ENCODE data around the gene MAML3.
"Not testable (repeated sequence)": the region's sequence is repeated elsewhere in the genome, so short reads cannot be mapped to it uniquely, and the experiment has no call there.

Gene MAML3

GRCh38 chr4:139951021-139951420 is 203.0 kb downstream of the MAML3 start:
- H3K27ac ChIP-seq = no peak overlapping the region
- H3K4me1 ChIP-seq (ENCODE audit: control insufficient read depth in 1 of 2, insufficient read depth in 1 of 2, low read depth in 1 of 2, low read length in 1 of 2) = peaks cover 21 to 24% of the 10 kb centered on the region in 2 experiments
- no peak for TF ChIP-seq CTCF (IDR thresholded peaks at IDR 0.05)

GRCh38 chr4:139950568-139950967 is 203.4 kb downstream of the MAML3 start:
- Histone ChIP-seq H3K27me3 (no peaks in the 10 kb centered on the region), H3K4me1 (ENCODE audit: control insufficient read depth in 1 of 2, insufficient read depth in 1 of 2, low read depth in 1 of 2, low read length in 1 of 2) (peaks cover 21 to 24% of the 10 kb centered on the region in 2 experiments), H3K4me3 (ENCODE audit: low read depth in 1 of 2, low read length in 1 of 2) (no peak overlapping the region), H3K9me3 (no peaks in the 10 kb centered on the region), H3K36me3 (no peaks in the 10 kb centered on the region), H3K27ac (no peak overlapping the region)
- TF ChIP-seq CTCF (IDR thresholded peaks at IDR 0.05) = no peak

More at GRCh38 chr4:139951021-139951420, 203.0 kb downstream of the MAML3 start:
- Histone ChIP-seq H3K27me3 (no peaks in the 10 kb centered on the region), H3K9me3 (no peaks in the 10 kb centered on the region), H3K36me3 (no peaks in the 10 kb centered on the region), H3K4me3 (ENCODE audit: low read depth in 1 of 2, low read length in 1 of 2) (no peak overlapping the region)

- peaks cover 31 to 35% of the 10 kb centered on the region in 2 experiments for H3K4me1 ChIP-seq (ENCODE audit: control insufficient read depth in 1 of 2, insufficient read depth in 1 of 2, low read depth in 1 of 2, low read length in 1 of 2)
- H3K27ac ChIP-seq; H3K27me3 ChIP-seq; H3K36me3 ChIP-seq; H3K9me3 ChIP-seq; H3K4me3 ChIP-seq (ENCODE audit: low read depth in 1 of 2, low read length in 1 of 2): not testable (repeated sequence)
Observed at GRCh38 chr4:139944916-139945315, 209.1 kb downstream of the MAML3 start.

- Histone ChIP-seq H3K27ac (no peak overlapping the region), H3K27me3 (no peaks in the 10 kb centered on the region), H3K4me1 (ENCODE audit: control insufficient read depth in 1 of 2, insufficient read depth in 1 of 2, low read depth in 1 of 2, low read length in 1 of 2) (peaks cover 26 to 30% of the 10 kb centered on the region in 2 experiments), H3K36me3 (no peaks in the 10 kb centered on the region), H3K4me3 (ENCODE audit: low read depth in 1 of 2, low read length in 1 of 2) (no peak overlapping the region), H3K9me3 (no peaks in the 10 kb centered on the region)
- TF ChIP-seq CTCF (IDR thresholded peaks at IDR 0.05) = no peak
Observed at GRCh38 chr4:139943277-139943676, 210.7 kb downstream of the MAML3 start.

GRCh38 chr4:139942241-139942640 is 211.7 kb downstream of the MAML3 start:
- H3K9me3 ChIP-seq = no peaks in the 10 kb centered on the region
- TF ChIP-seq CTCF (IDR thresholded peaks at IDR 0.05) = no peak
- H3K27ac ChIP-seq = no peak overlapping the region
- H3K4me3 ChIP-seq (ENCODE audit: low read depth in 1 of 2, low read length in 1 of 2) = no peak overlapping the region
- peaks cover 19 to 21% of the 10 kb centered on the region in 2 experiments for H3K4me1 ChIP-seq (ENCODE audit: control insufficient read depth in 1 of 2, insufficient read depth in 1 of 2, low read depth in 1 of 2, low read length in 1 of 2)
- no peaks in the 10 kb centered on the region for H3K27me3 ChIP-seq
- no peaks in the 10 kb centered on the region for H3K36me3 ChIP-seq

- no peak overlapping the region for H3K27ac ChIP-seq
- H3K4me3 ChIP-seq (ENCODE audit: low read depth in 1 of 2, low read length in 1 of 2) = no peak overlapping the region
- H3K27me3 ChIP-seq = no peaks in the 10 kb centered on the region
- TF ChIP-seq CTCF (IDR thresholded peaks at IDR 0.05) = no peak
- peaks cover 14 to 15% of the 10 kb centered on the region in 2 experiments for H3K4me1 ChIP-seq (ENCODE audit: control insufficient read depth in 1 of 2, insufficient read depth in 1 of 2, low read depth in 1 of 2, low read length in 1 of 2)
- no peaks in the 10 kb centered on the region for H3K9me3 ChIP-seq
- no peaks in the 10 kb centered on the region for H3K36me3 ChIP-seq
Observed at GRCh38 chr4:139940600-139940999, 213.4 kb downstream of the MAML3 start.
